GM18909 (cell line): ENCODE results near the gene SLAMF9.

ENCODE experiments used
- ATAC-seq: cut with Tn5 transposase; IDR thresholded peaks from one replicate; pipeline ENCODE4 v1.9.1; 2021; ENCODE audit warnings: mild to moderate bottlenecking; ENCODE audit not compliant: unreplicated experiment, poor library complexity

Gene SLAMF9

DNA sequence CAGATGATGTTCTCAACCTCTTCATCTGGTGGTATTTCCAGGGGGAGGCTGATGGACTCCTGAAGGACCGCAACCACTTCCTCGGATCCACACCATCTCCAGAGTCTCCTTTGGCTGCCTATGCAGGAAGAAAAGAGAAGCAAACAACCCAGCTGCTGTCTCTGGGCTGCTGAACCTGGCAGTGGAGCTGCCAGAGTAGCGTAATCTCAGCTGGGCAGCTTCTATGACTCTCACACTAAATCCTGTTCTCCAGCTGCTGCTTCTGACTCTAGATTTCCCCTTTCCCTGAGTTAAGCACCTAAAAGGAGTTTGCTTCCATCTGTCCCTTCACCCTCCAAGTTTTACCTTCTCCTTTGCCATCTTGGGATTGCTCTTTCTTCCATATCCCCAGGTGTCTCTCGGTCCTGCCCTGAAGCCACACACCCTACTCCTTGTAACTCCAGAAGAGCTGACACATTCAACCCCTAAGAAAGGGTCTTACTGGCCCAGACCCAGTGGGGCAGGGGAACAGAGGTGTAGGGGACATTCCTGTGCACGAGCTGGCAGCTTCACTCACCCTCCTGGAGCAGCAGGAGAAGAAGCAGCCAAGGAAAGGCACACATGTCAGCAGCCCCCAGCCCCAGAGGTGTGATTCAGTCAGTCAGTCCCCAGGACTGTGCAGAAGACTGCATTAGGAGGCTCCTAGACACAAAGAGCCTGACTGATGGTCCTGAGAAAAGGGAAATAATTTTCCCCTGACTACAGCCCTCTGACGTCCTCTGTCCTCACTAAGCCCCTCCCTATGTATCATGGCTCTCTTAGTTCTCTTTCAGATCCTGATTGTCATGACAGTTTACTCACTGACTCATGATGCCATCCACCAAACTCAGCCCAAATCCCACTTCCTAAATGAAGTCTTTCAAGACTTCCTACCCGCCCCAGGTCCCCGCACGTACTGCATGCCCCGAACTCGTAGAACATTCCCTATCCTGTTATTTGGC is at the start of gene SLAMF9:
TSS of gene SLAMF9 (minus strand) at position 702 of the 980 bp plus-strand sequence. CDS start at position 602, 100 bp downstream.
- ATAC-seq = no peak

DNA sequence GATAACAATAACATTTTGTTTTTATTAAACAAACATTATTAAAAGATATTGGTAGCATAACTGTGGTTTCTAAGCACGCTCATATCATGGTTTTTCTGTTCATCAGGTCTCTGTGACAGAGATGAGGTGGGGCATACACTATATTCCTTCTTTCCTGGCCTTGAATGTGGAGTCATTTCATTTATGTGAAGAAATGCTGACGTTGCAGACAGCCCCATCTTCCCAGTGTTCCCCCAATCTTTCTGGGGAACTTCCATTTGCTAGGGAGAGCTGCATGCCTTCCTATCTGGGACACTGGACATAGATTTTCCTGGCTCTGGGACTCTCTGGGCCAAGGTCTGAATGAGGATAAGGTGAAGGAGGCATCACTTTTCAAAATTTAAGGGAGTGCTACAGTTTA is 47.4 kb upstream of the SLAMF9 start:
- ATAC-seq = no peak

DNA sequence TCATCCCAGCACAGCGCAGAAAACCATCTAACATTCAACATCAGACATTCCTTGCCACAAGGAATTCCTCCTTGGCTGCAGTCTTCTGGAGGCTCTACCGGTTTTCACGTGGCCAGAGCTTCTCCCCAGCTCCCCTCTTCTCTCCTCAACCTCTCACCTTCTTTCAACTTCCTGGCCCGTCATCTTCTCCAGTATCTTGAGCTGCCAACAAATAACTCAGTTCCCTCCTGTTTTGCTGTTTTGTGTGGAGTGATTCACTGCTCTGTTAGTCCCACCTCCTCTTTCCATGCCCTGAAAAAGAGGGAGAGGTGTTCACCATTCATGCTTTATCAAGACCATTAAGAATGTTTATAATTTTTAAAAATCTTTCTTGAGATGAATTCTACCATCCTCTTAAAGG is 45.2 kb upstream of the SLAMF9 start:
- ATAC-seq = no peak

DNA sequence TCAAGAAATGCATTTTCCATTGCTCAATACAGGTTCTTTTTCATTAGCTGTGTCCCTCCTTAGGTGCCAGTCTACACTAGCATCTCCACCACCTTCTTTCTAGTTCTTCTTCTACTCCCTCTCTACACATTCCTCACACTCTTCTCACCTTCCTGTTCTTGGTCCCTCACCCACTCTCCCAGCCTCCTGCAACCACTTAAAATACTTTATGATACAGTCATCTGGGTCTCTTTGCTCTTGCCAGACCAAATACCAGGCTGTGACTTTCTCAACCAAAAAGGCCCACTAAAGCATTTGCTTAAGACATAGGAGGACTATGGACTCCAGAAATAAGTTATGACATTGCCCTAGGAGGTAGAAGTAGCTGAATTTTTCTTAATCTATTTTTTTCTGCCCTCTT is 42.6 kb upstream of the SLAMF9 start:
- no peak for ATAC-seq

DNA sequence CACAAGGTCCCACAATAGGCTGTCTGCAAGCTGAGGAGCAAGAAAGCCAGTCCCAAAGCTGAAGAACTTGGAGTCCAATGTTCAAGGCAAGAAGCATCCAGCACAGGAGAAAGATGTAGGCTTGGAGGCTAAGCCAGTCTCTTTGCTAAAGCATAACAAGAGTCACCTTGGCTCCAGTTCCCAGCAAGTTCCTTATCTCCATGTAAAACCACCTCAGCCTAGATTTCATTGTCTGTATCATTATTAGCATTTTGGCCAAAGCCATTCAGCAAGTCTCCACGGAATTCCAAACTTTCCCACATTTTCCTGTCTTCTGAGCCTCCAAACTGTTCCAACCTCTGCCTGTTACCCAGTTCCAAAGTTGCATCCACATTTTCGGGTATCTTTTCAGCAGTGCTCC is 40.9 kb upstream of the SLAMF9 start:
- ATAC-seq = no peak

DNA sequence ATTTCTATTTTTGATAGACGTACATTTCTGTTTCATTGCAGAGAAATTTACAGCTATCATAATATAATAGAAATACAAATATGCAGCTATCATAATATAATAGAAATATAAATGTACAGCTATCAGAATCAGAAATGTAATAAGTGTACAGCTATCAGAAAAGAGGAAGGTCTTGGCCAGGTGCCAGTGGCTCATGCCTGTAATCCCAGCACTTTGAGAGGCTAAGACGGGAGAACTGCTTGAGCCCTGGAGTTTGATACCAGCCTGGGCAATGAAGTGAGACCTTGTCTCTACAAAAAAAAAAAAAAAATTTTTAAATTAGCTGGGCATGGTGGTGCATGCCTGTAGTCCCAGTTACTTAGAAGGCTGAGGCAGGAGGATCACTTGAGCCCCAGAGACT is 39.9 kb upstream of the SLAMF9 start:
- no peak for ATAC-seq

DNA sequence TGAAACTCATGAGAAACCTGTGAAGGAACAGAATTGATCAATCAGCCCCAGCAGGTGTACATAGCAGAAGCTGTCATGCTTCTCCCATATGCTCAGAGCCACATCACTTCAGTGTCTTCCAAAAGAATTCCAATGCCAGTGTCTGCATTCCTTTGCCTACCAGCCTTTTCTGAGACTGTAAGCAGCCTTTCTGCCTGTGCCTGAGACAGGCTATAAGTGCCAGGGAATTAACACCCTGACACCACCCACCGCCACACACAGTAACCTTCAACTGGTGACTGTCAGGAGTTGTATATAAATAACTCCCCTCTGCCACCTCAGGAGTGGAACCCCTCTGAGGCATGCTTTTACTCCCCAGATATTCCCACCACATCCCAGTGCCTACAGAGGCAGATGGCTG is 38.1 kb upstream of the SLAMF9 start:
- ATAC-seq = no peak

DNA sequence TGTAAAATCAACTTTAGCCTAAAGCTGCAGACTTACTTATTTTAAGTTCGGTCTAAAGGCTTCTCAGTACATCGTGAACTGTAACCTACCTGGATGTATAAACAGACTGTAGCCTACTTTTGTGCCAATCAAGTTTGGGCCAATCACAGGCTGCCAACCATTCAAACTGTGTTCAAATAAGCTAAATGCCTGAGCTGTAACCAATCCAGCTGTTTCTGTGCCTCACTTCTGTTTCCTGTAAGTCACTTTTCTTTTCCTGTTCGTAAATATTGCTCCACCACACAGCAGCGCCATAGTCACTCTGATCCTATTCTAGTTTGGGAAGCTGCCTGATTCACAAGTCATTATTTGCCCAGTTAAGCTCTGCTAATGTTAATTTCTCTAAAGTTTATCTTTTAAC is 37.5 kb upstream of the SLAMF9 start:
- no peak for ATAC-seq

DNA sequence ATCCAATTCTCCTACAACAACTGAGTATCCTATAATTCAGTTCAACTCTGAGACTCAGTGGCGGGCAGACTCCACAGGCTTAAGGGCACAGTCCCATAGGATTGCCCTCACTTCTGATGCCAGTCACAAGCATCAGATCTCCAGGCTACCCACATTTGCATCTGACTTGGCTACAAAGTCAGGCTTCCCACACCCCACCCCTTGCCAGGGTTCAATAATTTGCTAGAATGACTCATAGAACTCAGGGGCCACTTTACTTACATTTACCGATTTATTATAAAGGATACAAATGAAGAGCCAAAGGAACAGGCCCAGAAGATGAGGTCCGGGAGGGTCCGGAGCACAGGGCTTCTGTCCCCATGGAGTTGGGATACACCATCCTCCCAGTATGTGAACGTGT is 36.0 kb upstream of the SLAMF9 start:
- ATAC-seq = no peak

DNA sequence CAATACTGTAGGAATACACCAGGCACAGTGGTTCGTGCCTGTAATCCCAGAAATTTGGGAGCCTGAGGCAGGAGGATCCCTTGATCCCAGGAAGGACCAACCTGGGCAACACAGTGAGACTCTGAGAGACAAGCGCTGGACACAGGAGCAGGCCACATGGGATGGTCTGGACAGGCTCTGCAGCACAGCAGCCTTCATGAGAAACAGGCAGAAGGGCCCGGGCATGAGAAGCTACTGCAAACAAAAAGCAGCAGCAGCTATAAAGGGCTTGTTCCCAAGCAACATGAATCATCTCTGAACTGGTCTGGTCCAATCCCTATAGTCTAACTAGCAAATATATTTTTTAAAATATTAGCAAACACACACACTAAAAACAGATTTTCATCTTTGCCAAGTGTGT is 35.5 kb upstream of the SLAMF9 start:
- ATAC-seq = no peak

DNA sequence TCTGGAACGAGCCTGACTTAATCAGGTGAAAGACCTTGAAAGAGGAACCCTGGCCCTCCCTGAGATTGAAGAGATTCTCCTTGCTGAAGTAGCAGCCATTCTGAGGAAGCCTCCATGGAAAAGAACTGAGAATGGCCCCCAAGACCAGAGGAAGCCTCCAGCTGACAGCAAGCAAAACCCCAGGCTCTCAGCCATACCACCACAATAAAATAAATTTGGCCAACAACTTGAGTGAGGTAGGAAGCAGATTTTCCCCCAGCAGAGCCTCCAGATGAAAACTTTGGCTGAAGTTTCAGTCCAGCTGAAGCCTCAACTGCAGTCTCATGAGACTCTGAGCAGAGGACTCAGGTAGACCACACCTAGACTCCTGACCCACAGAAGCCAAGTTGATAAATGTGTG is 34.0 kb upstream of the SLAMF9 start:
- ATAC-seq = no peak

DNA sequence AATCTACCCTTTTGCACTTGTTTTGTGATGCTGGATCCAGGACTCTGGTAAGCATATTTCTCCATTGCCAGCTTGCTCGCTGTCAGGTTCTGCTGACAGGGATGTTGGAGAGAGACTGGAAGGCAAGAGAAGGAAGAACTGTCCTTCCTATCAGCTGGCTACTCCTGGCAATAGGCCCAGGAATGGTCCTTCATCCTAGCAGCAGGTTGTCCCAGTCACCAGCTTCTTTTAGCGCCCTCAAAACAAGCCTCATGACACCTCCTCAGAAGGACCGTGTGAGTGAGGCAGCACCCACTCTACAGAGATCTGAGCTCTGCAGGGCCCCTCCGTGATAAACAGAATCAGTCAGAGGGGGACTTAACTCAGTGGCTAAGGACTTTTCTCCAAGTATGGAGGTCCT is 33.1 kb upstream of the SLAMF9 start:
- ATAC-seq = no peak

DNA sequence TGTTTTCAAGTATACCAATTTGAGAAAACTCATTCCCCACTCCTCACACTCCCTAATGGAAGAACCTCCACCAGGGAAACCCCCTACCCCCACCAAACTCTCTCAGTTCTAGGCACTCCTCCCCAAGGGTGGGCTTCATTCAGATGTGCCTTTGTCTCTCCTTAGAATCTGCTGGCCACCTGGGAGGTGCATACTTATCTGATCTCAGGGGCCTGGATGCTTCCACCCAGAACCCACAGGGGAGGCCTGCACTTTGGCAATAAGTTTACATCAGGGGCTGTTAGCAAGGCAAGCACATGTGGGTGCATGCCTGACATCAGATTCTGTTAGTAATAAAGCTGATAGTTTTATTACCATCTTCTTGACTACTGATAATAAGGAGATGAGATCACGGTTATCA is 32.5 kb upstream of the SLAMF9 start:
- ATAC-seq = no peak

DNA sequence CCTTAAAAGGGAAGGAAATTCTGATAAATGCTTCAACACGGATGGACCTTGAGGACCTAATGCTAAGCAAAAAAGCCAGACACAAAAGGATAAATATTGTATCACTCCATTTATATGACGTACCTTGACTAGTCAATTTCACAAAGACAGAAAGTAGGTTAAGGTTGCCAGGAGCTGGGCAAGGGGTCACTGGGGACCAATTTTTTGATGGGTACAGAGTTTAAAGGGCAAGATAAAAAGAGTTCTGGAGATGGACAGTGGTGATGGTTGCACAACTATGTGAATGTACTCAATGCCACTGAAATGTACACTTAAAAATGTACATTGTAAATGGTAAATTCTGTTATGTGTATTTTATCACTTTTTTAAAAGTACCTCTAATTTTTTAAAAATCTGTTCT is 32.1 kb upstream of the SLAMF9 start:
- ATAC-seq = no peak

DNA sequence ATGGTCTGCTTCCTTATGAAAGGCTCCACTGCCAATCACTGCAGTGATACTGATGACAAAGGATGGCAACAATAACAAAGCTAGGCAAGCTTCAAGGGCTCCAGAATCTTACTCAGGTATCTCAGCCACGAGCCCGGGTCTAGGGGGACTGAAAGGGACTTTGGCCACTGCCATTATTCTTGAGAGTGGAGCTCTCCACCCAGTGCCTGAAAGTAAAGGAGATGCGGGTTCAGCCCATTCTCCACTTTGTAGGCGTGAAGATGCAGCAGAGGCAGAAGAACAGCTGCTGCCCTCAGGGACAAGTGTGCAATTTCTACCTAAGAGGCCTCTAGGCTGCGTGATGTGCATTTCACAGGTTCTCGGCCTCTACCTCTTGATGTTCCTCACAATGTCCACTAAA is 31.4 kb upstream of the SLAMF9 start:
- no peak for ATAC-seq

DNA sequence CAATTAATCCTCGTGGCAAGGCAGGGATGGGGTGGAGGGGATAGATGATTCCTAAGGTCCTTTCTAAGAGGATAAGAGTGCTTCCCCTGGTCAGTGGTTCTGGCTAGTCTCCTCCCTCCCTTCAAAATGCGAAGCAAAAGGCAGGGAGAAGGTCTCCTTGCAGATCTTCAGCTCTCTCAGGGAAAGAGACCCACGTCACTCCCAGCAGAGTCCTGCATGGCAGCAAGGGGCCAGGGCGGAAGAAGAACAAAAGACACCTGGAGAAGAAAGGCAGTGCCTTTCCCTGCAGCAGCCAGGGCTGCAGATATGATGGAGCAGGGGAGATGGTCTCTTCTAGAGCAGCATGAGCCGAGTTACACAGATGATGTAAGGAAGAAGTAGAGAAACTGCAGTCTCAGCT is 29.6 kb upstream of the SLAMF9 start:
- ATAC-seq = no peak

DNA sequence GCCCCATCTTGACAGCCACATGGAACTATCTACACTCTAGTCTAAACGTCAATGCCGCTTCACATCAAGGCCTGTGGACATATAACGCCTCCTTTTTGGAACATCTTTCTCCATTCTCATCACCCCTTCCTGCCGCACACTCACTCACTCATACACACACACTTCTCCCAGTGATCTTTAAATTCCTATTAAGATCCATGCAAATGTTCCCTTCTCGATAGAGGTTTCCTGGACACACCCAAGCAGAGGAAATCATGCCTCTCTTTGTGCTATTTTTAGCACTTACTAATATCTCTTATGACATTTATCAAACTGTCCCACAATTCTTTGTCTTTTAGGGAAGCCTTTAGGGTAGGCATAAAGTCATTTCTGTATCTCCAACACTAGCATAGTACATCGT is 28.2 kb upstream of the SLAMF9 start:
- ATAC-seq = no peak

DNA sequence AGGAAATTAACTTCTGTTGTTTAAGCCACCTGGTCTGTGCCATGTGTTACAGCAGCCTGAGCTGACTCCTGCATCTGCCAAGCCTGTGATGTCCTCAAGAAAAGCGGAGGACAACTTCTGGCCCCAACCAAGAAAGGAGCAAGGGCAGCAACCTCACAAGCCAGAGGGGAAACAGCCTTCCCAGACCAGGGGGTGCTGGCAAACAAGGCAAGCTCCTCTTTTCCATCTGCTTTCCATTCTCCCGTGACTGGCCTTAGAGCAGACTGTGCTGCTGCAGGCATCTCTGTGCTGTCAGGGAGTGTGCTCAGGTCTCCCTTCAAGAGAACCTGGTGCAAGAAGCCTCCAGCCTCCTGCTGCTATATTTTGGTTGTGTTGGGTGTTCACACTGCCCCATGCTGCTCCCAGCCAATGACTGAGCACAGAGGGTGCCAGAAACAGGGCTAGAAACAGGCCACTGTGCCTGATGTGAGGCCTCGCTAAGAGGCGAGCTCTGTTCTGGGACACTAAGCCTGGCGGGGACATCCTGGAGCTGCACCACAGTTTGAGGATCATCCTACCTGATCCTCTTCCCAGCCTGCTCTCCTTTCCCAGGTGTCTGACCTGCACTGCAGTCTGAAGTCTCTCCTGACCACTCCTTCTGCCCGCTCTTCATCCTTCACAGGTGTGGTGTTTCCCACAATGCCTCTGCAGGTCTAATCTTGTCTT is 27.5 kb upstream of the SLAMF9 start:
- no peak for ATAC-seq

DNA sequence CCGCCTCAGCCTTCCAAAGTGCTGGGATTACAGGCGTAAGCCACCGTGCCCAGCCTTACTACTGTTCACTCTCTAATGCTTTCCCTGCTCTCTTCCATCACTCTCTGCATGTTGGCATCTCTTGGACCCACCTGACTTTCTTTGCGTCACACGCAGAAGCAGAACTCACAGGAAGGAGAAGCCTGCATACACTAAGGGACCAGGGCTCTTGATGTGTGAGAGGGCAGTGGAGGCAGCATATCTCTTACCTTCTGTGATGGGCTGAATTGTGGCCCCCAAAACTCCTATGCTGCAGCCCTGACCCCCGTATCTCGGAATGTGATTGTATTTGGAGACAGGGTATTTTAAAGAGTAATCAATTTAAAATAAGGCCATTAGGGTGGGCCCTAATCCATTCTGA is 26.7 kb upstream of the SLAMF9 start:
- ATAC-seq = no peak

DNA sequence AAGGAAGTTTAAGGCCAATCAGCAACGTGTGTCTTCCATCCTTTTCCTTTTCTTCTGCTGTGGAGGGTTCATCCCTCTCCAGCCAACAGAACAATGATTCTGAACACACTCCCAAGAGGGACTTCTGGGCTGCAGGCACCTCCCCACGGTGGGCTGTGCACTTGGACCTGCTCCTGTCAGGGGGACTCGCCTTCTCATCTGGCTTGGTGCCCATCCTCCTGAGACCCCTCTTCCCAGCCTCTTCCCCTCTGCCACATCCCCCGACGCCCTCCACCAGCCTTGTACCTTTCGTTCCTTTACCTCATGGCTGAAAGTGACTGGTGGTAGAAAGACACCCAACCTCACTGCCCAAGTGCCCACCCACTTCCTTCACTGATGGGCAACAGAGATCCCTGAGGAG is 26.0 kb upstream of the SLAMF9 start:
- no peak for ATAC-seq

DNA sequence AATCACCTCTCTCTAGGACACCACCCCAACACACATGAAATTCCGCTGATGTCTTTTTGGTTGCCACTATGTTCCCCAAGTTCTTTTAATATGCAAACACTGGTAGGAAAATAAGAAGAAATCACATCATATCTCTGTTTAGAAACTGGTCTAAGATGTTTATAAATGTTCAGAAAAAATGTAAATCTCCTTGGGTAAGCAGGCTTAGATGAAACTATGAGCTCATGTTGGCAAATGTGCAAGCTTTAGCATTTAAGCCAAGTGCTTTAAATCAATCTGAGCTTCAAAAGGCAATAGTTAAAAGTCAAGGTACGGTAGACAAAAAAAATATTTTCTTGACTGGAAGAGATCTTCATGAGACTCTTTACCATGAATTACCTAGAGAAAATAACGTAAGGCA is 25.2 kb upstream of the SLAMF9 start:
- ATAC-seq = no peak

DNA sequence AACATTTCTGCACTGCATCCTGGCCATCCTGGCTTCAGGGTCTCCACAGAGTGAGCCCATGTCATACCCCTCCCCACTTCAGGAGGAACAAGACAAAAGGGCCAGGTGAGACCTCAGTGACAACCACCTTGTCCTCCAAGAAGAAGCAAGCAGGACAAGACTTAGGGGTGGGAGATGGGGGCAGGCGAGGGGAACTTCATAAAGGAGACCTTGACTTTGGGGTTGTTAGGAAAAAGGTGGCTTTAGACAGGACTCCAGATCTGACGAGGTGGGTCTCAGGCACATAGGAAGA is 24.0 kb upstream of the SLAMF9 start:
- ATAC-seq = no peak
